ENCODE data around the gene SLC24A3.

DNA sequence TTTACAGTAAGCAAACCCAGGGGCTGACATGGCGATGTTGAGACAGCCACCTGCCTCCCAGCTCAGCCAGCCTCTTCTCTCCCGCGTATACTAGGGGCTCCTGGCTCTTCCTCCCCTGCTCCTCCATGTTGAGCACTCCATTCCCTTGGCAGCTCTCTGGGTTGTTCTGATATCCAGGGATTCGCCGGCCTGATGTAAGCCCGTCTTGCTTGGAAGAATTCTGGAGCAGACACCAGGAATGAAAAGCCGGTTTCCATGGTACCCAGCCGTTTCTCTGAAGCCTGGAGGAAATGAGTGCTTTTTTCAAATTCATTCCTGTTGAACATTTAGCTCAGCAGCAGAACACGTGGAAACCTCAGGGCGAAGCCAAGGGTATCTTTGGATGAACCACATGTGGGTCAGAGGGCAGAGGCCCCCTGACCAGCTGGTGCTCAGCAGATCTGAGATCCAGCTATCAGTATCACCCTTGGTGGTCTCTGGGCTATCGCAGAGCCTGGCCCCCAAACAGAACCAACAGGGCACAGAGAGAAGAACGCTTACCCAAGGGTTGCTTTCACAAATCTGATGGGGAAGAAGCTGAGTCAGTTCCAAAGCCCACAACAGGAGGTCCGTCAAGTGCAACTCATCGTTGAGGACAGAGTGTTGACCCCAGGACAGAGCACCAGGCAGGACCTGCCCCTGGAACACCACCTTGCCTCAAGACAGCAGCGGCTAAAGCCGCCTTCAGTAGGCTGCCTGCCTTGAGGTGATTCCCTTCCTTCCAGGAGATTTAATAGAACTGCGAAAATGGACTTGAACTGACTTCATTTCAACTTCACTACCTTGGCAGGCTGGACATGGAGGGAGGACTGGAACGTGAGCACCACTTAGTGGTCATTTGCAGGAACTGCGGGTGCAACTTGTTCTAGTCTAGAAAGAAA lies 449.5 kb downstream of the SLC24A3 start:
- TF ChIP-seq, protein P1, sequence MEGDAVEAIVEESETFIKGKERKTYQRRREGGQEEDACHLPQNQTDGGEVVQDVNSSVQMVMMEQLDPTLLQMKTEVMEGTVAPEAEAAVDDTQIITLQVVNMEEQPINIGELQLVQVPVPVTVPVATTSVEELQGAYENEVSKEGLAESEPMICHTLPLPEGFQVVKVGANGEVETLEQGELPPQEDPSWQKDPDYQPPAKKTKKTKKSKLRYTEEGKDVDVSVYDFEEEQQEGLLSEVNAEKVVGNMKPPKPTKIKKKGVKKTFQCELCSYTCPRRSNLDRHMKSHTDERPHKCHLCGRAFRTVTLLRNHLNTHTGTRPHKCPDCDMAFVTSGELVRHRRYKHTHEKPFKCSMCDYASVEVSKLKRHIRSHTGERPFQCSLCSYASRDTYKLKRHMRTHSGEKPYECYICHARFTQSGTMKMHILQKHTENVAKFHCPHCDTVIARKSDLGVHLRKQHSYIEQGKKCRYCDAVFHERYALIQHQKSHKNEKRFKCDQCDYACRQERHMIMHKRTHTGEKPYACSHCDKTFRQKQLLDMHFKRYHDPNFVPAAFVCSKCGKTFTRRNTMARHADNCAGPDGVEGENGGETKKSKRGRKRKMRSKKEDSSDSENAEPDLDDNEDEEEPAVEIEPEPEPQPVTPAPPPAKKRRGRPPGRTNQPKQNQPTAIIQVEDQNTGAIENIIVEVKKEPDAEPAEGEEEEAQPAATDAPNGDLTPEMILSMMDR (IDR thresholded peaks at IDR 0.05; ENCODE audit: low read depth, low read length) = peak; percentile 95
- TF ChIP-seq MYC (IDR thresholded peaks at IDR 0.05; ENCODE audit: low read depth, low read length) = no peak

Measured in NB4 (cell line).